DMS79 treated with DMSO at 0.1 percent for 48 hours (cell line): ENCODE results near the gene ABCA3.

Experiments used
- DNase-seq: peaks from one replicate; lab custom pipeline; 2025; lab: John Stamatoyannopoulos, UW

Gene ABCA3

DNA sequence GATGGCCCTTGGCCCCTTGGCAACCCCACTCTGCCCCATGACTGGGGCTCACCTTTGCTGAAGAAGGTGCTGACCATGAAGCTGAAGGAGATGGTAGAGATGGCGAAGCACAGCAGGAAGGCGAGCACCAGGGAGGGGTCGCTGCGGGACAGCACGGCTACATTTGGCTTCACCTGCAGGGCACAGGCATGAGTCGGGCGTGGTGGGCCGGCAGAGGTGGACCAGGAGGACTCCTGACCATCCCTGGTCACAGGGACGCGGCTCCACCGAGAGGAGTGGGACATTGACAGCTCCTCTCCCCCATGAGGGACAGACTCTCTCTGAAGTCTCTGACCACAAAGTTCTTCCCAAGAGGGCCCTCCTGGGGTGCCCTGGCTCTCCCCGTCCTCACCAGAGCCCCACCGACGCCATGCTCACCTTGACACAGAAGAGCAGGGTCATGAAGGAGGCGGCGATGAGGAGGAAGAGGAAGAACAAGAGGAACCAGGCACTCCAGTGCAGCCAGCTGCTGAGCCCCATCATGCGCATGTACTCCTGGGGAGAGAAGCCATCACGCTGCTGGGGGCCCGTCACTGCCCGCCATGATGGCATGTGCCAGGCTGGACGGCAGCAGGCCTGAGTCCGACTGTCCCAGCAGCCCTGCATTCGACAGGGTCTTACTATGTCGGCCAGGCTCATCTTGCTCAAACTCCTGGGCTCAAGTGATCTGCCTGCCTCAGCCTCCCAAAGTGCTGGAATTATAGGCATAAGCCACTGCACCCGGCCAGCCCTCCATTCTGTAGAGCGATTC lies 23.1 kb downstream of the ABCA3 start:
- DNase-seq: no peak

- DNase-seq: peak; percentile 86
Measured at GRCh38 chr16:2308089-2308962, 32.2 kb downstream of the ABCA3 start.

GRCh38 chr16:2299915-2300192 lies 40.7 kb downstream of the ABCA3 start:
- DNase-seq: no peak

DNA sequence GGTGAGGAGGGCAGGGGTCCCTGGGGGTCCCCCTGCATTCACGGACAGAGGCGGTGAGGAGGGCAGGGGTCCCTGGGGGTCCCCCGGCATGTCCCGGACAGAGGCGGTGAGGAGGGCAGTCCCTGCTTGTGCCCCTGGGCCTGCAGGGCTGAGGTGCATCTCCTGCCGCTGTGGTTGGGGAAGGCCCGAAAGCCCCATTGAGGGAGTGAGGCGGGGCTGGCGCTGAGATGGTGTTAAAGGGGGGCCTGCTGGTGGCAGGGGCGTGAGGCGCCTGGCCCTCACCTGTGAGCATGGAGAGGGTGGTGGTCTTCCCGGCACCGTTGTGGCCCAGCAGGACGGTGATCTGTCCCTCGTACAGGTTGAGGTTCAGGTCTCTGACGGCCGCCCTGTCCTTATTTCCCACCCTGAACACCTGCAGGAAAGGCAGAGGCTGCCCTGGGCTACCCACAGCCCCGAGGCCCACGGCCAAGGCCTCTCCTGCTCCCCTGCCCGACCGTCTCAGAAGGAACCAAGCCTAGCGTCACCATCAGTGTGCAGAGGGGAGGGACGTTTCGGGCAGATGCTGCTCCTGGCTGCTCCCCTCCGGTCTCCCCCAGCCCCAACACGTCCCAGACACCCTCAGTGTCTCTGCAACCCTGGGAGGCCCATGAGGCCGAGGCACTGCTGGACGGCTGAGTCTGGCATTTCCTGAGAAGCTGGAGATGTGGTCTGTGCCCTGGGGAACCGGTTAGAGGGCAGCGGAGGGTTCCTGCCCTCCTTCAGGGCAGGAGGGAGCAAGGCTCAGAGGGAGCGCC lies 41.2 kb downstream of the ABCA3 start:
- no peak for DNase-seq

DNA sequence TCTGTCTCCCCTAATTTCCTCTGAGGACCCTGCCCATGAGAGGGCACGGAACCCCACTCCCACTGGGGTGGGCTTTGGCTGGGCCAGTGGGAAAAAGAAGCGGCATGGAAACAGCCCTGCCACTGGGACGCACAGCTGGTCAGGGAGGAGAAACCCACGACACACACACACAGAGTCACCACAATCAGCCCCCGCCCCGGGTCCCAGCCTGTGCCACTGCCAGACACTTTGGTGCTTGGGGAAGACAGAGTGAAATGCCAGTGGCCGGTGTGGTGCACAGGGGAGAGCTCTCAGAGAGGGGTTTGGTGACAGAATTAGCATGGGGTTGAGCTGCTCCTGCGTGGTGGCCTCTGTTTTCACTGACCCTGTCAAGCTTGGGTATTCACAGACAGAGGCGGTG lies 41.9 kb downstream of the ABCA3 start:
- no peak for DNase-seq

- no peak for DNase-seq
Measured at GRCh38 chr16:2297506-2297860, 43.0 kb downstream of the ABCA3 start.

- no peak for DNase-seq
Measured at GRCh38 chr16:2296661-2297505, 43.6 kb downstream of the ABCA3 start.

DNA sequence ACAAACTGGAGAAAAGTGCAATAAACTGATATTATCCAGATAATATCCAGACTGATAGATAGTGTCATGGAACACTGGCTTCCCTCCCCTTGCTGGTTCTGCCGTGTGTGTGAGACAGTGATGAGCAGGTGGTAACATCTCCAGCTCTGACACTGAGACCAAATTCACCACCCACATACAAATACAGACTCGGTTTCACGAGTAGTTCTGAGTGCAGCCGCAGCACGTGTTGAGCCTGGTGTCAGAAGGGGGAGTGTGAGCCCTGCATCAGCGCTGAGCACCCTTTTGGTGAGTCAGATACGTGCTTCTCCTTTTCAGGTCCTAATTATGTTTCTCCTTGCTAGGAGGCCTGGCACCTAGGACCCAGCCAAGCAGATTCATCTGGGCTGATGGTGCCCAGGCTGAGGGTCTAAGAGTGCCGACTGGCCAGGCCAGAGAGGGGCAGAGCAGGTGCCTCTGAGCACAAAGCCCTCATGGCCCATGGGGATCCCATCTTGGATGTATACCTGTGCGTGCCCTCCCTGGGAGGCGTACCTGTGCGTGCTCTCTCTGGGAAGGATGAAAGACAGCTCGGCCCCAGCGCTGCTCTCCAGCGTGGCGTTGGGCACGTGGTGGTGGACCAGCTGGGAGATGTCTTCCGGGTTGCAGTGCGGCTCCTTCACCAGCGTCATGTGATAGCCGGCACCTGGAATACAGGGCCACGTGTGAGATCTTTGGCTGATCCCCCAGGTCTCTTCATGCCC lies 45.3 kb downstream of the ABCA3 start:
- DNase-seq: no peak

DNA sequence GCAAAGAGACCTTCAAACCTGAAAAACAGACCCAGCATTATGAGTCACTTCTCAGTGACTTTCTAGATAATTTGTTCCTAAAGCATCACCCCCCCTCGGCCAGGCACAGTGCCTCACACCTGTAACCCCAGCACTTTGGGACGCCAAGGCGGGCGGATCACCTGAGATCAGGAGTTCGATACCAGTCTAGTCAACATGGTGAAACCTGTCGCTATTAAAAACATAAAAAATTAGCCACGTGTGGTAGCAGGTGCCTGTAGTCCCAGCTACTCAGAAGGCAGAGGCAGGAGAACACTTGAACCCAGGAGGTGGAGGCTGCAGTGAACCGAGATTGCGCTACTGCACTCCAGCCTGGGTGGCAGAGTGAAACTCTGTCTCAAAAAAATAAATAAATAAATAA lies 48.3 kb downstream of the ABCA3 start:
- no peak for DNase-seq

DNA sequence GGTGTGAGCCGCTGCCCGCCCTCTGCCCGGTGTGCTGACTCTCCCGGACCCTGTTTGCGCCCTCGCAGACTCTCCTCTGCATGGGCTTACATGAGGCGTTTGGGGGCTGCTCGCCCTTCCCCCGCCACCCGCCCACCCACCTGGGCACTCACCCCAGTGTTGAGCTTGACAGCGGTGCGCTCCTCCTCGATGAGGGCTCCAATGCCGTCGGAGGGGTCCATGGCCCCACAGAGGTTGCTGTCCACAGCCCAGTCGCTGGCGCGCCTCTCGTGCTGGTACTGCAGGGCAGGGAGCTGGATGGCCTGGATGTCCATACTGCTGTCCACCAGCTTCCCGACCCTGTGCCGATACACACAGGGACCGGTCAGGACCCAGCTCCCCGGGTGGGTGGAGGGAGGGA lies 51.2 kb downstream of the ABCA3 start:
- DNase-seq: no peak

- no peak for DNase-seq
Measured at GRCh38 chr16:2288726-2289125, 51.8 kb downstream of the ABCA3 start.

- DNase-seq: no peak
Measured at GRCh38 chr16:2287916-2288547, 52.5 kb downstream of the ABCA3 start.

DNA sequence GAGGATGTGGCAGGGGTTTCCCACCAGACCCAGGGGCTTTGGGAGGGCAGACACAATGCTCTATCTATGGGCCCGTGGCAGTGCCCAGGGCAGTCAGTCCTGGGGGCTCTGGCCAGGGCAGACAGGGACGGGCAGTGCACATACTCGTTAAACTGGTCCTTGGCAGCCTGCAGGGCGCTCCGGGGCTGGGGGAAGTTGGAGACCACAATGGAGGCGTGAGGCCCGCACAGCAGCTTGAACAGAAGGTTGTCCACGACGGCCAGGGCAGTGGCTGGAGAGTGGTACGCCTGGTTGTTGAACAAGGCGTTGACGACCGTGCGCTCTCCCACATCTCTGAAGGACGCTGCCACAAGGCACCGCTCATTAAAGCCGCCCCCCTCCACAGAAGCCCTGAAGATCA lies 54.0 kb downstream of the ABCA3 start:
- no peak for DNase-seq

DNA sequence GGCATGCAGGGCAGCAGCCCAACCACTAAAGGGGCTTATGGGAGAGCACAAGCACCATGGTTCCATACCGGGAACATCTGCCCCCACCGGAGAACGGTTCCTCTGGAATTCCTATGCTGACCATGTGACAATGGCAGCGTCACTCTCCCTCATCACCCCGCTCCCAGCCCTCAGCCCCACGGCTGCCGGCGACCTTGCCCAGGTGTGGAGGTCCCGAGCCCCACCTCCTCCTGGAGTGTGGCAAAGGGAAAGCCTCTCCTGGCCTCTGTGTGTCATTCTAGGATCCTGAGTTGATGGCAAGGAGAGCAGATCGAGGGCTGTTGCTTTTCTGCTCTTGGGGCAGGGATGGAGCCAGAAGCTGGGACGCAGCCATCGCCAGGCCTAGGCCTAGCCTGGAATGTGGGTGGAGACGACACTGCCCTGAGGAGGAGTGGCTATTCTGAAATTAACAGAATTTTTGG lies 54.8 kb downstream of the ABCA3 start:
- no peak for DNase-seq

DNA sequence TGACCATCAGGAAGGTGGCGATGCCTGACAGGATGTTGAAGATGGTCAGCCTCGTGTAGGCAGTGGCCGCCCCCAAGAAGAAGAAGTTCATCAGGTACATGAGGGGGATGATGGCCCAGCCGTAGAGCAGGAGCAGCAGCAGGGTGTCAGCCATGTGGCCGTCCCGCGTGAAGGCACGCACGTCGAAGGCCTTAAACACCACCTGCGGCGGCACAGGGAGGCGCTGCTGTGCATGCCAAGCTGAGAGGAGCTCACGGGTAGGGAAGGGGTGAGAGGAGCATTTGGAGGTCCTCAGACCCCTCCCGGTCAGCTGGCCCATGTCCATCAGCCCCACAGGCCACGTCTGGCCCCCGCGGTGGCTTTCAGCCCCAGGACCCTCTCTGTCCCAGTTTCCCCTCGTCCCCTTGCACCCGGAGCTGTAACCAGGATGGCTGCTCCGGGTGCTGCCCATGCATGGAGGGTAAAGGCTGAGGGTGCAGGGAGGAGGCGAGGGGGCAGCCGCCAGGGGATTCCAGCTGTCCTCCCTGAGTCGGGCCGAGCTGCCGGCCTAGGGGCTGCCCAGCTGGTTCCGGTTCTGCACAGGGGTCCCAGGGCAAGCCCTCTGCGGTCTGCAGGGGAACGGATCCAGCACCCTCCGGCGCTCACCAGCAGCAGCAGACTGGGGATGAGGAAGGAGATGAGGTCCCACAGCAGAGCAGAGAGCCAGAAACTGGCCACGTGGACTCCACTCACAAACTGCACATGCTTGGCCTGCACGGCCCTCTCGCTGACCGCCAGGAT lies 55.5 kb downstream of the ABCA3 start:
- no peak for DNase-seq

DNA sequence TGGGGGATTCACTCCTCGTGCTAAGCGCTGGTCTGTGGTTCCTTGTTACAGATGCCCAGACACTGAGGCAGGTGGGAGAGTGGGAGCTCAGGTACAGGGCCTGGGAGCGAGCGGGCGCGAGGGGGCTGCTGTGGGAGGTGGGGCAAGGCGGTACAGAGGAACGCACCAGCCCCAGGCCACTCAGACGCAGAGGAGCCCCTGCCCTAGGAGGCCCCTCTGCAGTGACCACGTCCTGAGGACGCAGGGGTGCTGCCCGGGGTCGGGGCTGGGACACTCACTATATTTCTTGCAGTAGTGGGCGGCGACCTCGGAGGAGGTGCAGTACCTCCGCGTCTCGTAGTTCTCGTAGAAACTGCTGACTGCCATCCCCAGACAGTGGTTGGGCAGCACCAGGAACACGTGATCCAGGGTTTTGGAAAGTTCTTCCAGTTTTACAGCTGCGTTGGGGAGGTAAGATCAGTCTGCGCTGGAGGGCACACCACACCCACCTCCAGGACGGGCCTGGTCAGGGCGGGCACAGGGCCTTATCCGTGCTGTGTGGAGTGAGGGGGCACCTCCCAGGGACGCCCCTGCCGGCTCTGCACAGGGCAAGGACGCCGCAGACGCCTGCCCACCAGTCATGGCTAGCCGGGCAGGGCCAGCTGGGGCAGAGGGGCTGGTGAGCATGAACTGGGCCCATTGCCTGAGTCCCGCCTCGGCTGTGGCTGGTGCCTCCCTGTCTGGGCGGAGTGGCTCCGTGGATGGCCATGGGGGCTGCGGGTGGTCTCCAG lies 56.3 kb downstream of the ABCA3 start:
- DNase-seq: no peak

DNA sequence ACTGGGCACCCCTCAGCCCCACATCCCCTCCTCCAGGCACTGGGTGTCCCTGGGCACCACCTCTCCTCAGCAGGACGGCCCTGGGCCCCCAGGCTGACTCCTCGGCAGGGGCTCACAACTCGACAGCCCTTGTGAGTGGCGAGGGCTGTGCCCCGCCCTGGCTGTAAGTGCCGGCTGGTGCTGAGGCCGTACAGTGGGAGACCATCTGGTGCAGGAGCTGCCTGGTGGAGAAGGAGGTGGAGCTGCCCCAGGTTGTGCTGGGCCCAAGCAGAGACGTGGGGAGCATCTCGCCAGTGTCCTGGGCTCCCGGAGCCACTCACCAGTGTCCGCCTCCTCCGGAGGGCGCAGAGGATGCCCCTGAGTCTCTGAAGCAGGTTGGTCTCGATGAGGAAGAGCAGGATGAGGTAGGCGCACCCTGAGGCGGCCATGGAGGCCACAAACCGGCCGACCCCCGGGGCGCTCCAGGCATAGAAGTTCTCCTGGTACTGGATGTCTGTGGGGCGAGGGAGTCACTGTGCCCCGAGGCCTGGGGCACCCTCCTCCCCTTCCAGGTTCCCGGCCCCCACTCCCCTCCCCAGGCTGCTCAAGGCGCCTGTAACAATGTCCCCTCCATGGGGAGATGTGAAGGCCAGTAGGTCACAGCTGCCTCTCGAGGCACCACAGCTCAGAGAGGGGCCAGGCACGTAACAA lies 57.5 kb downstream of the ABCA3 start:
- DNase-seq: no peak

DNA sequence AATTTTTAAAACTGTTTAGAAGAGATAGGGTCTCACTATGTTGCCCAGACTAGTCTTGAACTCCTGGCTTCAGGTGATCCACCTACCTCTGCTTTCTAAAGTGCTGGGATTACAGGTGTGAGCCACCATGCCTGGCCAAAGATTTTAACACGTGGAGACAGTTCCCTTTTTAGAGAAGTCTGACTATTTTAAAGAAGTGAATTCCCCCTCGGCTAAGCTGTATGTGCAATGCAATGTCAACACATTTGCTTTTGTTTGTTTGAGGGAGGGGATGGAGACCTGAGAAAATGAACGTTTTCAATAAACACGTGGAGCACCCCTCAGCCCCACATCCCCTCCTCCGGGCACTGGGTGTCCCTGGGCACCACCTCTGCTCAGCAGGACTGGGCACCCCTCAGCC lies 58.3 kb downstream of the ABCA3 start:
- no peak for DNase-seq
